ENCODE results near the gene TEKT2. TPM values are rescaled to one million over a fixed set of nuclear protein-coding genes. Genes with fewer than 3 reads are reported as not detected.
A peak's percentile ranks its signal among the peaks of the same experiment; 100 is the strongest.

The TEKT2 gene
- polyA plus RNA-seq, 2 of the 4 experiments (the other 2 are of a cell fraction): 0.08 TPM; not detected in 1

DNA sequence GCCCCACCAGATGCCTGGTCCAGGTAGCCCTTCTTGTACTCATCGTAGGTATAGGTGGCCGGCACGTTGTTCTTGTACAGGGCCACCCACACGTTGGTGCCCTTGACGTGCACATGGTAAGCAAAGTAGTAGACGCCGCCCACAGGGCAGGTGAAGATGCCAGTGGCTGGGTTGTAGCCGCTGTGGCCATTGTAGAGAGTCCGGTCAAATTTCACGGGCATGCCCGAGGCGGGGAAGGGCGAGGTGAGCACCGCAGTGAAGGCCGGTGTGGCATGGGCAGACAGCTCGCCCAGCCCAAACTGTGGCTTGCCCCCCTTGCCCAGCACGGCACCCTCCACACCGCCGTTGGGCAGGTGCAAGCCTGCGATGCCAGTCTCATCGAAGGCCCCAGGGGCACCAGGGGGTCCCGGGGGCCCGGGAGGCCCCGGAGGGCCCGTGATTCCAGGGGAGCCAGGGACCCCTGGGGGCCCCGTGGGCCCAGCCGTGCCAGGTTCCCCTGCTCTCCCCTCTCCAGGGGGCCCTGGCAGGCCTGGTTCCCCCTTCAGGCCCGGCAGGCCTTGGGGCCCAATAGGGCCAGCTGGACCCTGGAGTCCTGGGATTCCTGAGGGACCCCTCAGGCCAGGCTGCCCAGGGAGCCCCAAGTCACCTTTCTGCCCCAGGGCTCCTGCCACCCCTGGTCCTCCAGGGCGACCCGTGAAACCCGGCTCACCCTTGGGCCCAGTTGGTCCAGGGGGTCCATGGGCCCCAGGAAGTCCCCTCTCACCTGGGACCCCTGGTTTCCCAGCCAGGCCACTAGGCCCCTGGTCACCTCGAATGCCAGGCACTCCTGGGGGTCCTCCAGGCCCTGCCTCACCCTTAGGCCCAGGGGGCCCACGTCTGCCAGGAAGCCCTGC, 14.0 kb downstream of the TEKT2 start:
- ChIA-PET POLR2A (interaction anchor here (1.1 kb wide), 1 partner anchor 52 kb away, joined by 3 read pairs; the partner anchor contains the start of gene TRAPPC3), CTCF (interaction anchor here (0.7 to 13.6 kb wide), 5 partner anchors 8 to 322 kb away, joined by 3 to 147 read pairs (median 3); no protein-coding TSS in a partner anchor)

DNA sequence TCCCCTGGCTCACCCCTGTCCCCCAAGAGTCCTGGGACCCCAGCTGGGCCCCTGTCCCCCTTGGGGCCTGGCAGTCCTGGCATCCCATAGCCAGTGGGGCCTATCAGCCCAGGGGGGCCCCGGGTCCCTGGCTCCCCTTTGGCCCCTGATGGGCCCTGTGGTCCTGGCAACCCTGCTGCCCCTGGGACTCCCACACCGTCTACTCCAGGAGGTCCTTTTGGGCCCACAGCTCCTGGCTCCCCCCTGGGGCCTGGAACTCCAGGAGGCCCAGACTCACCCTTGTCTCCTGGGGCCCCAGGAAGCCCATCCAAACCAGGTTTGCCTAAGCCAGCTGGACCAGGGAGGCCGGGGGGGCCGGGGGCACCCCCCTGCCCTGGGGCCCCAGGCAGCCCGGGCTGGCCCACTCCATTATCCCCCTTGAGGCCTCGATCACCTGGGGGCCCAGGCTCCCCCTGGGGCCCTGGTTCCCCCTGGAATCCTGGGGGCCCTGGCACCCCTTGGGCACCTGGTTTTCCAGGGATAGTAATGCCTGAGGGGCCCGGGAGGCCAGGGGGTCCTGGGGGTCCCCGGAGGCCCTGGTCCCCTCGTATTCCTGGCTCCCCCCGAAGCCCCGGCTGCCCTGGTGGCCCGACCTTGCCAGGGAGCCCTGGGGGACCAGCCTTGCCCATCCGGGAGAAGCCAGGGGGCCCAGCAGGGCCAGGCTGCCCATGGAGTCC, 14.9 kb downstream of the TEKT2 start:
- H3K4me3 ChIP-seq: no peak overlapping the region
- FAIRE-seq: no peak
- ATAC-seq: peak in 1 of 2 experiments; percentile 3; a peak in 3 of 6 replicates
- no peaks in the 10 kb centered on the region for H3K9me3 ChIP-seq
- TF ChIP-seq EHF (CRISPR knock-in tag; IDR thresholded peaks at IDR 0.05): no peak
- TF ChIP-seq HOXB5 (CRISPR knock-in tag; IDR thresholded peaks at IDR 0.05): no peak
- TF ChIP-seq, protein P1, sequence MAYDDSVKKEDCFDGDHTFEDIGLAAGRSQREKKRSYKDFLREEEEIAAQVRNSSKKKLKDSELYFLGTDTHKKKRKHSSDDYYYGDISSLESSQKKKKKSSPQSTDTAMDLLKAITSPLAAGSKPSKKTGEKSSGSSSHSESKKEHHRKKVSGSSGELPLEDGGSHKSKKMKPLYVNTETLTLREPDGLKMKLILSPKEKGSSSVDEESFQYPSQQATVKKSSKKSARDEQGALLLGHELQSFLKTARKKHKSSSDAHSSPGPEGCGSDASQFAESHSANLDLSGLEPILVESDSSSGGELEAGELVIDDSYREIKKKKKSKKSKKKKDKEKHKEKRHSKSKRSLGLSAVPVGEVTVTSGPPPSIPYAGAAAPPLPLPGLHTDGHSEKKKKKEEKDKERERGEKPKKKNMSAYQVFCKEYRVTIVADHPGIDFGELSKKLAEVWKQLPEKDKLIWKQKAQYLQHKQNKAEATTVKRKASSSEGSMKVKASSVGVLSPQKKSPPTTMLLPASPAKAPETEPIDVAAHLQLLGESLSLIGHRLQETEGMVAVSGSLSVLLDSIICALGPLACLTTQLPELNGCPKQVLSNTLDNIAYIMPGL (CRISPR knock-in tag; IDR thresholded peaks at IDR 0.05; ENCODE audit: borderline replicate concordance): no peak
- no peak for TF ChIP-seq TP53 (CRISPR knock-in tag; IDR thresholded peaks at IDR 0.05)
- TF ChIP-seq ZC3H11A (IDR thresholded peaks at IDR 0.05): no peak
- no peak for TF ChIP-seq CEBPB (IDR thresholded peaks at IDR 0.05)
- TF ChIP-seq RNF2 (IDR thresholded peaks at IDR 0.05; ENCODE audit: borderline replicate concordance, low read depth): no peak
- TF ChIP-seq, protein P2, sequence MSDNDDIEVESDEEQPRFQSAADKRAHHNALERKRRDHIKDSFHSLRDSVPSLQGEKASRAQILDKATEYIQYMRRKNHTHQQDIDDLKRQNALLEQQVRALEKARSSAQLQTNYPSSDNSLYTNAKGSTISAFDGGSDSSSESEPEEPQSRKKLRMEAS (IDR thresholded peaks at IDR 0.05): no peak
- TF ChIP-seq ZSCAN20 (CRISPR knock-in tag; IDR thresholded peaks at IDR 0.05): no peak
- no peak for TF ChIP-seq CBX2 (IDR thresholded peaks at IDR 0.05; ENCODE audit: borderline replicate concordance, low read depth)
- H3K27ac ChIP-seq: peak overlapping the region in 1 of 2 experiments; percentile 80; a peak in 3 of 6 replicates
- no CpG with 5 or more reads among the region's 13 CpGs for WGBS (ENCODE audit: missing lambda C conversion rate)
- ChIA-PET POLR2A (no interaction called here), CTCF (interaction anchor here (1.1 to 13.6 kb wide), 4 partner anchors 12 to 201 kb away, joined by 4 to 147 read pairs (median 5); no protein-coding TSS in a partner anchor)
- no peak for DNase-seq (ENCODE audit: low read depth in 1 of 2, low spot score in 1 of 2)
- H3K4me1 ChIP-seq: no peaks in the 10 kb centered on the region
- H3K4me2 ChIP-seq: no peak overlapping the region

More for the DNA sequence above, 14.0 kb downstream of the TEKT2 start:
- H3K4me1 ChIP-seq: no peaks in the 10 kb centered on the region
- no peak overlapping the region for H3K4me3 ChIP-seq
- 93% methylated on average over 12 of the region's 33 CpGs for WGBS (ENCODE audit: missing lambda C conversion rate)
- TF ChIP-seq ZSCAN20 (CRISPR knock-in tag; IDR thresholded peaks at IDR 0.05): no peak
- TF ChIP-seq EHF (CRISPR knock-in tag; IDR thresholded peaks at IDR 0.05): no peak
- no peak for TF ChIP-seq MAZ (IDR thresholded peaks at IDR 0.05; ENCODE audit: borderline replicate concordance, low read depth, low read length)
- no peak for TF ChIP-seq CBX8 (IDR thresholded peaks at IDR 0.05)
- no peak for TF ChIP-seq ESRRA (IDR thresholded peaks at IDR 0.05; ENCODE audit: borderline replicate concordance, low read length)
- TF ChIP-seq HOXB13 (CRISPR knock-in tag; IDR thresholded peaks at IDR 0.05; ENCODE audit: low read depth): no peak
- TF ChIP-seq NFE2L2 (conservative IDR thresholded peaks at IDR 0.05; ENCODE audit: low read length): no peak
- no peak for TF ChIP-seq GATA3 (IDR thresholded peaks at IDR 0.05; ENCODE audit: borderline replicate concordance)
- TF ChIP-seq FOSL2 (IDR thresholded peaks at IDR 0.05): no peak
- TF ChIP-seq FOSL2 (CRISPR knock-in tag; IDR thresholded peaks at IDR 0.05): no peak
- TF ChIP-seq PHF8 (IDR thresholded peaks at IDR 0.05; ENCODE audit: borderline replicate concordance, low read depth): no peak
- TF ChIP-seq MAFK (IDR thresholded peaks at IDR 0.05; ENCODE audit: partially characterized antibody): no peak
- TF ChIP-seq NPAS2 (CRISPR knock-in tag; IDR thresholded peaks at IDR 0.05; ENCODE audit: borderline replicate concordance): no peak
- TF ChIP-seq CBX2 (IDR thresholded peaks at IDR 0.05; ENCODE audit: borderline replicate concordance, low read depth): no peak
- no peak for TF ChIP-seq JUNB (IDR thresholded peaks at IDR 0.05)
- TF ChIP-seq TFCP2L1 (CRISPR knock-in tag; IDR thresholded peaks at IDR 0.05): no peak
- no peak for TF ChIP-seq HEYL (CRISPR knock-in tag; IDR thresholded peaks at IDR 0.05)
- TF ChIP-seq HOXA7 (CRISPR knock-in tag; IDR thresholded peaks at IDR 0.05): no peak
- peak overlapping the region in 1 of 2 experiments; percentile 80; a peak in 2 of 6 replicates for H3K27ac ChIP-seq
- no peaks in the 10 kb centered on the region for H3K9me3 ChIP-seq
- H3K4me2 ChIP-seq: no peak overlapping the region
- DNase-seq (ENCODE audit: low read depth in 1 of 2, low spot score in 1 of 2): no peak
- no peak for FAIRE-seq
- ATAC-seq: no peak
